Type B pancreatic cell (in vitro differentiated cells): ENCODE data around the gene RTRAF. TPM values are rescaled to one million over a fixed set of nuclear protein-coding genes. Genes with fewer than 3 reads are reported as not detected.

Source experiments
- DNase-seq: peaks from one replicate; pipeline ENCODE4 v3.0.0; 2021; ENCODE audit warnings: mixed read lengths; ENCODE audit not compliant: unreplicated experiment; ENCODE audit errors: extremely low spot score
- H3K27ac Mint-ChIP-seq: 2 replicates; pipeline ENCODE4 v1.8.0; 2021; ENCODE audit warnings: mild to moderate bottlenecking, mixed read lengths
- H3K27me3 Mint-ChIP-seq: 2 replicates; pipeline ENCODE4 v1.8.0; 2021; ENCODE audit warnings: mixed read lengths
- H3K36me3 Mint-ChIP-seq: 2 replicates; pipeline ENCODE4 v1.8.0; 2021; ENCODE audit warnings: mixed read lengths
- H3K4me1 Mint-ChIP-seq: one replicate; pipeline ENCODE4 v1.8.0; 2021; ENCODE audit warnings: mixed read lengths; ENCODE audit not compliant: unreplicated experiment
- H3K4me3 Mint-ChIP-seq: 2 replicates; pipeline ENCODE4 v1.8.0; 2021; ENCODE audit warnings: mild to moderate bottlenecking, mixed read lengths
- H3K9me3 Mint-ChIP-seq: 2 replicates; pipeline ENCODE4 v1.8.0; 2021; ENCODE audit warnings: mixed read lengths
- total RNA-seq: library from RNA; stranded (reverse); gene quantifications from 2 replicates; pipeline ENCODE4 v1.2.1, GENCODE V29; 2021; ENCODE audit warnings: low replicate concordance
- TF ChIP-seq, protein P1 (sequence below): fragments of 200-600 bp; sonication (generic); conservative IDR thresholded peaks from 2 replicates; pipeline ENCODE4 v1.5.0; 2021; ENCODE audit warnings: antibody characterized with exemption, mild to moderate bottlenecking

RTRAF gene
- total RNA-seq, 1 donor from 2014 or later: 206 TPM

DNA sequence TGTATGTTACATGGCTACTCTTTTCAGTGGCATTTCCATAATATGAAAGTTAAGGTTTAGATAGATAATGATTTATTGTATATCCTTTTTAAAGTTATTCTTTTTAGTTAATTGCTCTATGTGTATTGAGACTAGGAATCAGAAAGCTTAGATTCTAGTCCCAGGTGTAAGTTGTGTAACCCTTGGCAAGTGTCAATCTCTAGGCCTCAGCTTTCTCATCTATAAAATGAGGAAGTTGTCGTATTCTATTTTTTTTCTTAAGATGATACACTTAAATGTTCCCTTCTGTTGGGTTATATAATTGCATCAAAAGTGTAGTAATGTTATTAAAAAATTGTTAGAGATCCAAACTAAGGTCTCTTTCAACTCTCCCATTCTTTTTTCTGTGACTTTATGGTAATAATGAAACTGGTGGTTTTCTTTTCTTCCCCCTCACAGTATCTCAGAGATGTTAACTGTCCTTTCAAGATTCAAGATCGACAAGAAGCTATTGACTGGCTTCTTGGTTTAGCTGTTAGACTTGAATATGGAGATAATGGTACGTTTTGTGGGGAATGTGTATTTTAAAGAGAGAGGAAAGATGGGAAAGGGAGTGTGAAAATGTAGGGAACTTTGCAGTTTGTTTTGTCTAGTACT, 4.1 kb downstream of the RTRAF start:
- Mint-ChIP-seq H3K27ac (no peak overlapping the region), H3K36me3 (peaks cover 5% of the 10 kb centered on the region), H3K9me3 (no peaks in the 10 kb centered on the region), H3K4me3 (no peak overlapping the region), H3K27me3 (no peaks in the 10 kb centered on the region), H3K4me1 (peaks cover 18% of the 10 kb centered on the region)
- TF ChIP-seq, protein P1, sequence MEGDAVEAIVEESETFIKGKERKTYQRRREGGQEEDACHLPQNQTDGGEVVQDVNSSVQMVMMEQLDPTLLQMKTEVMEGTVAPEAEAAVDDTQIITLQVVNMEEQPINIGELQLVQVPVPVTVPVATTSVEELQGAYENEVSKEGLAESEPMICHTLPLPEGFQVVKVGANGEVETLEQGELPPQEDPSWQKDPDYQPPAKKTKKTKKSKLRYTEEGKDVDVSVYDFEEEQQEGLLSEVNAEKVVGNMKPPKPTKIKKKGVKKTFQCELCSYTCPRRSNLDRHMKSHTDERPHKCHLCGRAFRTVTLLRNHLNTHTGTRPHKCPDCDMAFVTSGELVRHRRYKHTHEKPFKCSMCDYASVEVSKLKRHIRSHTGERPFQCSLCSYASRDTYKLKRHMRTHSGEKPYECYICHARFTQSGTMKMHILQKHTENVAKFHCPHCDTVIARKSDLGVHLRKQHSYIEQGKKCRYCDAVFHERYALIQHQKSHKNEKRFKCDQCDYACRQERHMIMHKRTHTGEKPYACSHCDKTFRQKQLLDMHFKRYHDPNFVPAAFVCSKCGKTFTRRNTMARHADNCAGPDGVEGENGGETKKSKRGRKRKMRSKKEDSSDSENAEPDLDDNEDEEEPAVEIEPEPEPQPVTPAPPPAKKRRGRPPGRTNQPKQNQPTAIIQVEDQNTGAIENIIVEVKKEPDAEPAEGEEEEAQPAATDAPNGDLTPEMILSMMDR: no peak
- no peak for DNase-seq

GRCh38 chr14:51996148-51996746, 6.9 kb downstream of the RTRAF start:
- Mint-ChIP-seq H3K27me3 (no peaks in the 10 kb centered on the region), H3K4me1 (peaks cover 10% of the 10 kb centered on the region), H3K9me3 (no peaks in the 10 kb centered on the region), H3K36me3 (peaks cover 12% of the 10 kb centered on the region), H3K4me3 (no peak overlapping the region), H3K27ac (no peak overlapping the region)
- no peak for DNase-seq
- TF ChIP-seq, protein P1: peak; percentile 82

GRCh38 chr14:51998348-51998747, 9.0 kb downstream of the RTRAF start:
- Mint-ChIP-seq H3K27me3 (no peaks in the 10 kb centered on the region), H3K4me1 (peaks cover 5% of the 10 kb centered on the region), H3K4me3 (no peak overlapping the region), H3K36me3 (peaks cover 12% of the 10 kb centered on the region), H3K9me3 (no peaks in the 10 kb centered on the region), H3K27ac (no peak overlapping the region)
- TF ChIP-seq, protein P1: no peak
- DNase-seq: no peak

- Mint-ChIP-seq H3K4me1 (peaks cover 5% of the 10 kb centered on the region), H3K36me3 (peaks cover 12% of the 10 kb centered on the region), H3K27ac (no peak overlapping the region)
Observed at GRCh38 chr14:51999084-51999483, 9.7 kb downstream of the RTRAF start.

DNA sequence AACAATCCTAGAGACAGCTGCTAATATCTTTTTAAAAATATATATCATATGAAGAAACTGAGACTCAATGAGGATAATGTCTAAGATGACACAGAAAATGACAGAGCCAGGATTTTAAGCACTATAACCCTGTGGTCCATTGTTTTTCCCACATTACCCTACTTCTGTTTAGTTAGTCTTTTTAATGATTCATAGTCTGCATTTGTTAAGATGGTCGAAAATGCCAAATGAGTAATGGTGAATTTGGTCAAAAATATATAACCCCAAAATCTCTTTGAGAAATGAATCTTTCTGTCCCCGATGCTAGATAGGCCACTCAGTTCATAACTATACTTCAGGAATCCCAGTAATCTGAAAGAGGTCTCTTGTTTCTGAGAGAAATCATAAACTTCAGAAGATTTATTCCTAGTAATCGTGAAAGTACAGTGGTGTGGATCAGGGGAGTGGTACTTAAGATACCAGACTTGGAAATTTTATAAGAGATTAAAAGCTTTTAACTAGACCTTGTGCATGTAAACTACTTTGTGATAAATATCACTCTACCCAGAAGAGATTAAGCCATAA, 10.8 kb downstream of the RTRAF start:
- Mint-ChIP-seq H3K27me3 (no peaks in the 10 kb centered on the region), H3K27ac (no peak overlapping the region), H3K9me3 (no peaks in the 10 kb centered on the region), H3K4me3 (no peak overlapping the region), H3K36me3 (peaks cover 12% of the 10 kb centered on the region), H3K4me1 (peaks cover 5% of the 10 kb centered on the region)
- no peak for DNase-seq
- TF ChIP-seq, protein P1: no peak

More at GRCh38 chr14:51999084-51999483, 9.7 kb downstream of the RTRAF start:
- H3K9me3 Mint-ChIP-seq: no peaks in the 10 kb centered on the region
- no peak for DNase-seq
- no peaks in the 10 kb centered on the region for H3K27me3 Mint-ChIP-seq
- TF ChIP-seq, protein P1: no peak
- no peak overlapping the region for H3K4me3 Mint-ChIP-seq
